PFSK-1 (cell line): ENCODE data around the gene BBOF1.

Experiments used
- POLR2AphosphoS5 ChIP-seq: IDR thresholded peaks from 2 replicates; pipeline ENCODE4 v1.6.1; 2012; ENCODE audit warnings: low read depth, mild to moderate bottlenecking, control low read depth, low read length, moderate library complexity
- SIN3A ChIP-seq: IDR thresholded peaks from 2 replicates; pipeline ENCODE4 v1.6.1; 2012; ENCODE audit warnings: mild to moderate bottlenecking, low read length, moderate library complexity, borderline replicate concordance; ENCODE audit not compliant: insufficient read depth
- TAF1 ChIP-seq: IDR thresholded peaks from 2 replicates; pipeline ENCODE4 v1.6.1; 2012; ENCODE audit warnings: low read length, control low read depth, borderline replicate concordance; ENCODE audit not compliant: insufficient read depth
- TF ChIP-seq, protein P1 (sequence below), 2 experiments: IDR thresholded peaks; 2 replicates each; pipeline versions ENCODE4 v1.6.1 to v1.8.0; 2011 to 2012; ENCODE audit warnings: low read depth in 2 of 2, low read length in 2 of 2, control low read depth in 1 of 2, inconsistent platforms in 1 of 2, mild to moderate bottlenecking in 1 of 2, moderate library complexity in 1 of 2; ENCODE audit not compliant: insufficient read depth in 1 of 2

DNA sequence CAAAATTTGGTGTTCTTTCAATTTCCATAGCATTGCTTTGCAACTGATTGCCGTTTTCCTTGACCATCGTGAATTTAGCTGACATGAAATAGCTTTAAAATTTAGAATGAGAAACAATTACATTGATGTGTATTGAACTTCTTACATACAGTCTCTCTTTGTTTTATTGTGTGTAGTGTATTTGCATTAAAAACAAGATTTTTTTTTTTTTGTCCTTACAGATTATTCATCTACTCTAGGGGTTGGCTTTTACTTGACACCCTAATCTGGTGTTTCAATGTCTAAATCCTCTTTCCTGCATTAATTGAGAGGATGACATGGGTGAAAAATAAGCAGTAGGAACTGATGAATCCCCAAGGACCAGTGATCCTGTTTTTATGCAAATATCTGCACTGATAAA lies 86.2 kb downstream of the BBOF1 start:
- TF ChIP-seq SIN3A (no peak), TAF1 (no peak), POLR2AphosphoS5 (no peak)
- TF ChIP-seq, protein P1, sequence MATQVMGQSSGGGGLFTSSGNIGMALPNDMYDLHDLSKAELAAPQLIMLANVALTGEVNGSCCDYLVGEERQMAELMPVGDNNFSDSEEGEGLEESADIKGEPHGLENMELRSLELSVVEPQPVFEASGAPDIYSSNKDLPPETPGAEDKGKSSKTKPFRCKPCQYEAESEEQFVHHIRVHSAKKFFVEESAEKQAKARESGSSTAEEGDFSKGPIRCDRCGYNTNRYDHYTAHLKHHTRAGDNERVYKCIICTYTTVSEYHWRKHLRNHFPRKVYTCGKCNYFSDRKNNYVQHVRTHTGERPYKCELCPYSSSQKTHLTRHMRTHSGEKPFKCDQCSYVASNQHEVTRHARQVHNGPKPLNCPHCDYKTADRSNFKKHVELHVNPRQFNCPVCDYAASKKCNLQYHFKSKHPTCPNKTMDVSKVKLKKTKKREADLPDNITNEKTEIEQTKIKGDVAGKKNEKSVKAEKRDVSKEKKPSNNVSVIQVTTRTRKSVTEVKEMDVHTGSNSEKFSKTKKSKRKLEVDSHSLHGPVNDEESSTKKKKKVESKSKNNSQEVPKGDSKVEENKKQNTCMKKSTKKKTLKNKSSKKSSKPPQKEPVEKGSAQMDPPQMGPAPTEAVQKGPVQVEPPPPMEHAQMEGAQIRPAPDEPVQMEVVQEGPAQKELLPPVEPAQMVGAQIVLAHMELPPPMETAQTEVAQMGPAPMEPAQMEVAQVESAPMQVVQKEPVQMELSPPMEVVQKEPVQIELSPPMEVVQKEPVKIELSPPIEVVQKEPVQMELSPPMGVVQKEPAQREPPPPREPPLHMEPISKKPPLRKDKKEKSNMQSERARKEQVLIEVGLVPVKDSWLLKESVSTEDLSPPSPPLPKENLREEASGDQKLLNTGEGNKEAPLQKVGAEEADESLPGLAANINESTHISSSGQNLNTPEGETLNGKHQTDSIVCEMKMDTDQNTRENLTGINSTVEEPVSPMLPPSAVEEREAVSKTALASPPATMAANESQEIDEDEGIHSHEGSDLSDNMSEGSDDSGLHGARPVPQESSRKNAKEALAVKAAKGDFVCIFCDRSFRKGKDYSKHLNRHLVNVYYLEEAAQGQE (IDR thresholded peaks at IDR 0.05; ENCODE audit: insufficient read depth in 1 of 2, low read depth in 2 of 2, low read length in 2 of 2): no peak
